Vagina (tissue), 2 donors: ENCODE results near the gene TGM1. TPM values are rescaled to one million over a fixed set of nuclear protein-coding genes. Genes with fewer than 3 reads are reported as not detected.

Experiments
- DNase-seq, 2 donors: peaks; one replicate each; pipeline ENCODE4 v3.0.0-alpha.2; 2017; ENCODE audit errors: extremely low spot score in 2 of 2
- H3K27ac ChIP-seq: fragments of 200-600 bp; sonication (generic); one replicate; pipeline ENCODE4 v1.5.1; 2019
- H3K27me3 ChIP-seq: fragments of 200-600 bp; sonication (generic); one replicate; pipeline ENCODE4 v1.5.1; 2019
- H3K36me3 ChIP-seq, 2 donors: fragments of 200-600 bp; sonication (generic); one replicate each; pipeline ENCODE4 v1.5.1; 2017 to 2019
- H3K4me1 ChIP-seq: fragments of 200-600 bp; sonication (generic); one replicate; pipeline ENCODE4 v1.5.1; 2019
- H3K4me3 ChIP-seq, 2 donors: fragments of 200-600 bp; sonication (generic); 1 replicate in 1 of 2; 2 replicates in 1 of 2; pipeline ENCODE4 v1.5.1; 2016 to 2019
- H3K9me3 ChIP-seq: fragments of 200-600 bp; sonication (generic); one replicate; pipeline ENCODE4 v1.5.1; 2019
- POLR2A ChIP-seq, 2 donors: fragments of 450-650 bp; IDR thresholded peaks; one replicate each; pipeline ENCODE4 v1.6.1; 2017; ENCODE audit warnings: antibody characterized with exemption in 2 of 2, mild to moderate bottlenecking in 2 of 2, moderate library complexity in 2 of 2
- POLR2AphosphoS5 ChIP-seq, 2 donors: sonication (generic); formaldehyde crosslinking; IDR thresholded peaks; one replicate each; pipeline ENCODE4 v1.9.0; 2017; ENCODE audit warnings: antibody characterized with exemption in 2 of 2, mild to moderate bottlenecking in 2 of 2, low read depth in 1 of 2; ENCODE audit not compliant: insufficient read depth in 1 of 2
- intact Hi-C: fragments of 100-400 bp; cut with DNase I; formaldehyde crosslinking; loops from one replicate; pipeline ENCODE4 v1.15.1; 2023
- total RNA-seq: library from RNA; depleted of rRNA; stranded (reverse); fragments of >200 nt; gene quantifications from one replicate; pipeline ENCODE4 v1.2.3, GENCODE V29; 2016
- TF ChIP-seq, protein P1 (sequence below), 3 experiments: fragments of 450-650 bp in 2 of 3; fragments of 200-600 bp in 1 of 3; sonication (generic) in 1 of 3; IDR thresholded peaks; one replicate each; pipeline ENCODE4 v1.5.1; 2017 to 2019; ENCODE audit warnings: antibody characterized with exemption in 3 of 3, mild to moderate bottlenecking in 2 of 3, moderate library complexity in 2 of 3

TGM1 gene
- total RNA-seq, 1 donor from 2014 or later: 269 TPM

DNA sequence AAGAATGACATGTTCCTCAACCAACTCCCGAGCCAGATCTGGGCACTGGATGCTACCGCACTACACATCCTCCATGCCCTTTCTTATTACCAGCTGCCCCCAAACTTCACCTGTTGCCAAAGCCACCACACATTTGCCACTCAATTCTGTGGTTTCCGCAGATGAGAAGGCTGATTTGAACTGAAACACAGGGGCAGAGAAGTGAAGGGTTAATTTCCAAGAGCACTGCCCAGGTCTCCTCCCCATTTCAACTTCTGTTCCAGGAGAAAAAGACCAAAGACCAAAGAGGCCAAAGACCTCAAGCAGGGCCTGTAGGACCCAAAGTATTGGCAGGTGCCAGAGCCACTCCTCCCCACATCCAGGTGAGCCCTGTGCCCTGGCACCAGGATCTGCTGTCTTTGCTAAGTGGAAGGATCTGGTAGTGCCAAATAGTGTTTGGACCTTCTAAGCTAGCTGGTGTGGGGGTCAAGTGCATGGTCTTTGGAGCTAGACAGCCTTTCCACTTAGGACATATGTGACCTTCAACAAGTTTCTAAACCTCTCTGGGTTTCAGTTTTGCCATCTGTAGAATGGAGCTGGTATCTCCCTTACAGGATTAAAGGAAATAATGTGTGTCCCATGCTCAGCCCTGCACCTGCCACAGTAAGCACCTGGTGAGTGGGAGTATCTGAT is 28.6 kb upstream of the TGM1 start:
- no peak for DNase-seq
- Histone ChIP-seq H3K36me3 (peaks cover 0 to 43% of the 10 kb centered on the region in 2 donors), H3K27me3 (no peaks in the 10 kb centered on the region), H3K4me1 (peaks cover 2% of the 10 kb centered on the region), H3K4me3 (no peak overlapping the region), H3K9me3 (no peaks in the 10 kb centered on the region), H3K27ac (no peak overlapping the region)
- no peak for TF ChIP-seq POLR2A (IDR thresholded peaks at IDR 0.05)
- TF ChIP-seq POLR2AphosphoS5 (IDR thresholded peaks at IDR 0.05; ENCODE audit: insufficient read depth in 1 of 2, low read depth in 1 of 2): no peak
- TF ChIP-seq, protein P1, sequence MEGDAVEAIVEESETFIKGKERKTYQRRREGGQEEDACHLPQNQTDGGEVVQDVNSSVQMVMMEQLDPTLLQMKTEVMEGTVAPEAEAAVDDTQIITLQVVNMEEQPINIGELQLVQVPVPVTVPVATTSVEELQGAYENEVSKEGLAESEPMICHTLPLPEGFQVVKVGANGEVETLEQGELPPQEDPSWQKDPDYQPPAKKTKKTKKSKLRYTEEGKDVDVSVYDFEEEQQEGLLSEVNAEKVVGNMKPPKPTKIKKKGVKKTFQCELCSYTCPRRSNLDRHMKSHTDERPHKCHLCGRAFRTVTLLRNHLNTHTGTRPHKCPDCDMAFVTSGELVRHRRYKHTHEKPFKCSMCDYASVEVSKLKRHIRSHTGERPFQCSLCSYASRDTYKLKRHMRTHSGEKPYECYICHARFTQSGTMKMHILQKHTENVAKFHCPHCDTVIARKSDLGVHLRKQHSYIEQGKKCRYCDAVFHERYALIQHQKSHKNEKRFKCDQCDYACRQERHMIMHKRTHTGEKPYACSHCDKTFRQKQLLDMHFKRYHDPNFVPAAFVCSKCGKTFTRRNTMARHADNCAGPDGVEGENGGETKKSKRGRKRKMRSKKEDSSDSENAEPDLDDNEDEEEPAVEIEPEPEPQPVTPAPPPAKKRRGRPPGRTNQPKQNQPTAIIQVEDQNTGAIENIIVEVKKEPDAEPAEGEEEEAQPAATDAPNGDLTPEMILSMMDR (IDR thresholded peaks at IDR 0.05): no peak
- intact Hi-C loops: no loop called here

DNA sequence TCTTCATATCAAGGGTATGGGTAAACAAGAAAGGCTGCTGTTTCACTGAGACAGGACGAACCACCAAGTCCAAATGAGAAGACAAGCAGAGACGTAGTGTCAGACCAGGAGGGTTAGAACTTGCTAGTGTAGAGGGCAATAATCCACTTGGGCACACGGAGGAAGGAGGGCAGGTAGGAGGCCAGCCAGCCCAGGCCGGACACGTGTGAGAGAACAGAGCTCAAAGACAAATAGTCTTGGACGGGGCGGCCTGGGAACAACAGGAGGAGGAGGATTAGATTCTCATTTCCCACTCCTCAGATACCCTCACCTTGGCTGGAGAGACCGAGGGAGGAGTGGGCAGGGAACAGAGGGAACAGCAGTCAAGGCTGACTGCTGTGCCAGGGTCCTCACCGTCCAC is 27.8 kb upstream of the TGM1 start:
- no peak for DNase-seq
- Histone ChIP-seq H3K36me3 (peaks cover 0 to 39% of the 10 kb centered on the region in 2 donors), H3K27ac (no peak overlapping the region), H3K9me3 (no peaks in the 10 kb centered on the region), H3K4me3 (no peak overlapping the region), H3K4me1 (peaks cover 4% of the 10 kb centered on the region), H3K27me3 (no peaks in the 10 kb centered on the region)
- TF ChIP-seq, protein P1 (IDR thresholded peaks at IDR 0.05): no peak
- TF ChIP-seq POLR2AphosphoS5 (IDR thresholded peaks at IDR 0.05; ENCODE audit: insufficient read depth in 1 of 2, low read depth in 1 of 2): no peak
- TF ChIP-seq POLR2A (IDR thresholded peaks at IDR 0.05): no peak
- intact Hi-C loops: no loop called here

DNA sequence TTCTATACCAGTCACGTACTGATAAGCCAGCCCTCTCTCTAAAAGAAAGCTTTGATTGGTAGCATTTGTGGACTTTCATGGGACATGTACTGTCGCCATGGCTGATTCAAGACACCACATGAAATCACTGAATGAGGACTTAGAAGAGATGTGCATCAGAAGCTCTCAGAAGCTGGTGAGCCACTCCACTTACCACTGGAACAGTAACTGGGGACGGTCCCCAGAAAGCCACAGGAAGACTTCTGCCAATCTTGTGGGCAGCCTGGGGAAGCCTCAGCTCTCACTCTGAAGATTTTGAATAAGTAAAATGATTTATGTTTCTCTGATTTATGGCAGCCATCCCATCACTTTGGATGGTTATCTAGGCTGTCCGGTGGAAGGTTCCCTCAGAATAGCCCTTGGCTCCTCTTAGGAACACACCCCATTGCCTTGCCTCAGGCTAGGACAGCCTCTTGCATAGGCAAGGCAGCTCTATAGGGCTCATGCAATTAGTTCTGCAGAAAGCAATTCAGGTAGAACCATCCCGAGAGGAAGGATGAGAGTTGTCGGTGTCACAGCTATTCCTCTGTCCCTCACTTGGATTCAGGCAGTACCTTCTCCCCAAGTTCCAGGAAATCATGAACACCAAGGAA is 26.8 kb upstream of the TGM1 start:
- Histone ChIP-seq H3K36me3 (peaks cover 0 to 32% of the 10 kb centered on the region in 2 donors), H3K27me3 (no peaks in the 10 kb centered on the region), H3K27ac (no peak overlapping the region), H3K9me3 (no peaks in the 10 kb centered on the region), H3K4me3 (no peak overlapping the region), H3K4me1 (peaks cover 6% of the 10 kb centered on the region)
- TF ChIP-seq POLR2AphosphoS5 (IDR thresholded peaks at IDR 0.05; ENCODE audit: insufficient read depth in 1 of 2, low read depth in 1 of 2): no peak
- TF ChIP-seq POLR2A (IDR thresholded peaks at IDR 0.05): no peak
- TF ChIP-seq, protein P1 (IDR thresholded peaks at IDR 0.05): no peak
- intact Hi-C loops: no loop called here
- DNase-seq: no peak

DNA sequence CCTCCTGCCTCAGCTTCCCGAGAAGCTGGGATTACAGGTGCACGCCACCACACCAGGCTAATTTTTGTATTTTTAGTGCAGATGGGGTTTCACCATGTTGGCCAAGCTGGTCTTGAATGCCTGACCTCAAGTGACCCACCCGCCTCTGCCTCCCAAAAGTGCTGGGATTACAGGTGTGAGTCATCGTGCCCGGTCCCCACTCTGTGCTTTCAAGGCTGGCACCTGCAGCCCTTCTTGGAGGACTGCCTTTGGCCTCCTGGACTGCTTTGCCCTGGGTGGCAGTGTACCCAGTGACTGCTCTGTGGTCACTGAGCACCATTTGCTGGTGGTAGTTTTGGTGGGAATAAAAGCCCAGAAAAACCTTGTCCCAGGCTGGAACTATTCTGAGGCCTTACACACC is 24.0 kb upstream of the TGM1 start:
- intact Hi-C loops: no loop called here
- no peaks in the 10 kb centered on the region for H3K27me3 ChIP-seq
- H3K9me3 ChIP-seq: no peaks in the 10 kb centered on the region
- DNase-seq: no peak
- no peak for TF ChIP-seq POLR2AphosphoS5 (IDR thresholded peaks at IDR 0.05; ENCODE audit: insufficient read depth in 1 of 2, low read depth in 1 of 2)
- TF ChIP-seq, protein P1 (IDR thresholded peaks at IDR 0.05): no peak
- no peak for TF ChIP-seq POLR2A (IDR thresholded peaks at IDR 0.05)
- peaks cover 0 to 25% of the 10 kb centered on the region in 2 donors for H3K36me3 ChIP-seq
- H3K4me1 ChIP-seq: peaks cover 6% of the 10 kb centered on the region
- H3K27ac ChIP-seq: no peak overlapping the region
- H3K4me3 ChIP-seq: no peak overlapping the region

DNA sequence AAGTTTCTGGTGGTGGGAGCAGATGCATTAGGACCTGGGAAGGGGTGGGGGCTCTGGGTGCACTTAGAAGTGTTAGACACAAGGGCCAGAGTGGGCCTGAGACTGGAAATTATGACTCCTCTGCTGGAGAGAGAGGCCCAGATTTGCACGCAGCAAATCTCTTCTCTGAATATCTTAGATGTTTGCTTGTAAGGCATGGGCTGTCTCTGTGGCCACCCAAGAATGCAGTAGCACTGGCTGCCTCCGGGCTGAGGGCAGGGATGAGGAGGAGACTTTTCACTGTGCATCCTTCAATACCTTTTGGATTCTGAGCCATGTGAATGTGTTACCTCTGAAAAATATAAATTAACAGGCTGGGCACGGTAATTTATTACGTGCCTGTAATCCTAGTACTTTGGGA is 22.4 kb upstream of the TGM1 start:
- no peak for TF ChIP-seq POLR2AphosphoS5 (IDR thresholded peaks at IDR 0.05; ENCODE audit: insufficient read depth in 1 of 2, low read depth in 1 of 2)
- Histone ChIP-seq H3K27me3 (no peaks in the 10 kb centered on the region), H3K27ac (no peak overlapping the region), H3K36me3 (peaks cover 0 to 8% of the 10 kb centered on the region in 2 donors), H3K4me1 (peaks cover 6% of the 10 kb centered on the region), H3K4me3 (no peak overlapping the region), H3K9me3 (no peaks in the 10 kb centered on the region)
- no peak for DNase-seq
- intact Hi-C loops: no loop called here
